ENCODE data around the gene COL6A1.

GRCh38 chr21:46036696-46037330 lies 55.2 kb downstream of the COL6A1 start:
- TF ChIP-seq, protein P1, sequence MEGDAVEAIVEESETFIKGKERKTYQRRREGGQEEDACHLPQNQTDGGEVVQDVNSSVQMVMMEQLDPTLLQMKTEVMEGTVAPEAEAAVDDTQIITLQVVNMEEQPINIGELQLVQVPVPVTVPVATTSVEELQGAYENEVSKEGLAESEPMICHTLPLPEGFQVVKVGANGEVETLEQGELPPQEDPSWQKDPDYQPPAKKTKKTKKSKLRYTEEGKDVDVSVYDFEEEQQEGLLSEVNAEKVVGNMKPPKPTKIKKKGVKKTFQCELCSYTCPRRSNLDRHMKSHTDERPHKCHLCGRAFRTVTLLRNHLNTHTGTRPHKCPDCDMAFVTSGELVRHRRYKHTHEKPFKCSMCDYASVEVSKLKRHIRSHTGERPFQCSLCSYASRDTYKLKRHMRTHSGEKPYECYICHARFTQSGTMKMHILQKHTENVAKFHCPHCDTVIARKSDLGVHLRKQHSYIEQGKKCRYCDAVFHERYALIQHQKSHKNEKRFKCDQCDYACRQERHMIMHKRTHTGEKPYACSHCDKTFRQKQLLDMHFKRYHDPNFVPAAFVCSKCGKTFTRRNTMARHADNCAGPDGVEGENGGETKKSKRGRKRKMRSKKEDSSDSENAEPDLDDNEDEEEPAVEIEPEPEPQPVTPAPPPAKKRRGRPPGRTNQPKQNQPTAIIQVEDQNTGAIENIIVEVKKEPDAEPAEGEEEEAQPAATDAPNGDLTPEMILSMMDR (IDR thresholded peaks at IDR 0.05), result no peak
- TF ChIP-seq POLR2A (IDR thresholded peaks at IDR 0.05), result no peak
